Natural killer cell treated with Interleukin-12 subunit alpha and Interleukin-12 subunit beta and Interleukin-15 and Interleukin-18, amount 100 ng/mL, for 72 hours (primary cell): ENCODE results near the gene PKD1L1. TPM values are rescaled to one million over a fixed set of nuclear protein-coding genes. Genes with fewer than 3 reads are reported as not detected.

ENCODE experiments used
- ATAC-seq, 2 donors: fragments of 150-1000 bp; cut with Tn5 transposase in 1 of 2; sonication (Bioruptor Pico), chemical (Tn5 transposase) in 1 of 2; 2 replicates each; pipeline ENCODE4 v1.10.0; 2021
- DNase-seq: peaks from one replicate; pipeline ENCODE4 v3.0.0; 2022; ENCODE audit warnings: low spot score
- H3K27ac Mint-ChIP-seq, 2 donors: 1 replicate in 1 of 2; 2 replicates in 1 of 2; pipeline ENCODE4 v1.8.0; 2022; ENCODE audit warnings: mixed read lengths in 2 of 2, mild to moderate bottlenecking in 1 of 2, moderate library complexity in 1 of 2
- H3K27me3 Mint-ChIP-seq, 2 donors: 1 replicate in 1 of 2; 2 replicates in 1 of 2; pipeline ENCODE4 v1.8.0; 2022; ENCODE audit warnings: mixed read lengths in 2 of 2
- H3K36me3 Mint-ChIP-seq: one replicate; pipeline ENCODE4 v1.8.0; 2022; ENCODE audit warnings: mixed read lengths
- H3K4me1 Mint-ChIP-seq, 2 donors: 1 replicate in 1 of 2; 2 replicates in 1 of 2; pipeline ENCODE4 v1.8.0; 2022; ENCODE audit warnings: low read depth in 2 of 2, mixed read lengths in 2 of 2, mild to moderate bottlenecking in 1 of 2
- H3K4me3 Mint-ChIP-seq: one replicate; pipeline ENCODE4 v1.8.0; 2022; ENCODE audit warnings: mixed read lengths
- H3K9me3 Mint-ChIP-seq: 2 replicates; pipeline ENCODE4 v1.8.0; 2022; ENCODE audit warnings: mixed read lengths
- total RNA-seq, 2 donors: library from RNA; stranded (reverse); gene quantifications; one replicate each; pipeline ENCODE4 v1.2.3, GENCODE V29; 2022

Gene PKD1L1
- total RNA-seq, 2 donors from 2014 or later, result 0.28 to 0.31 TPM

DNA sequence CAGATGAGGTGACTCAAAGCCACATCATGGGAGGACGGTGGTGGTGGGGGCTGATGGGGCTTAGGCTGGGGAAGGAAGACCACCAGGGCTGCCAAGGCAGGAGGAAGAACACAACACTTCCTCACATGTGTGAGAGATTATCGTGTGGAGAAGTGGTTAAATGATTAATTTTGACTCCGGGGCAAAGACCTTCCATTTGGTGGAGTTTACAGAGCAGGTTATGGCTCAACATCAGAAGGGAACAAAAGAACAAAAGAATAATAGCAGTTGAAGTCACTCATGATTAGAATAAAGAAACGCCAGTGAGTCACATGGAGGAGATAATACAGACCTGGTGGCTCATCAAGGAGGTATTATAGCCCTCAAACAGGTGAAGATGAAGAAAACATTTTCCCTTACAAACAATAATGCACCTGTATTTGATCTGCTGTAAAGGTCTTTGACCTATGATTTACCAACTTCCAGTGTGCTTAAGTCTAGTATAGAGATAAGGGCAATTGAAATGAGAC lies 170.1 kb downstream of the PKD1L1 start:
- Mint-ChIP-seq H3K4me1 (no peaks in the 10 kb centered on the region), H3K27ac (no peak overlapping the region), H3K36me3 (no peaks in the 10 kb centered on the region), H3K4me3 (no peak overlapping the region), H3K27me3 (peaks cover 7 to 8% of the 10 kb centered on the region in 2 donors), H3K9me3 (no peaks in the 10 kb centered on the region)
- DNase-seq (no peak), ATAC-seq (no peak)

DNA sequence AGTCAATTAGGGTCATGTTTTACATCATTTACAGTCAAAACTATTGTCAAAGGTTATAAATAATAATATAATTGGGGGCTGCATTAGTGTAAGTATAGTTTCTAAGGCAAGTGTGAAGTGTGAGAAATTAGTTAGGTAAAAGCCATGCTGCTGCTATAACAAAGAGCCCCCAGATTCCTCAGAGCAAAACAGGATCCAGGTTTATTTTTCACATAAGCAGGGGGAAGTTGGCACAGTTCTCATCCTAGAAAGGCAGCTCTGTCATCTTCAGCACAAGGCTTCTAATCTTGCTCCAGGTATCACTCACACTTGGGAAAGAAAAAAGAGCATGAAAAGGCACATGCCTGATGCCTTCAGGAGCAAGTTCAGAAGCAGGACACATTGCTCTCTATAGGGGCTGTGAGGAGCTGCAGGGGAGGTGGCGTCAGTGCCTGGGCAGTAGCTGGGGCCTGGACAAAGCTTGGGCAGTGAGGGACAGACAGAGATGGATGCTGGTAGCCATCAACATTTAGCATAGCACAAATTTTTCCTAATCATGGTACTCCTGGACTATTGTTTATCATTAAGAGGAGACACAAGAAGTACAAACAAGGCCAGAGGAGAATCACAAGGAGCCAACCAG lies 170.6 kb downstream of the PKD1L1 start:
- peaks cover 5 to 9% of the 10 kb centered on the region in 2 donors for H3K27me3 Mint-ChIP-seq
- DNase-seq, result no peak
- no peaks in the 10 kb centered on the region for H3K4me1 Mint-ChIP-seq
- no peaks in the 10 kb centered on the region for H3K9me3 Mint-ChIP-seq
- no peak for ATAC-seq
- no peaks in the 10 kb centered on the region for H3K36me3 Mint-ChIP-seq
- H3K27ac Mint-ChIP-seq, result no peak overlapping the region
- H3K4me3 Mint-ChIP-seq, result no peak overlapping the region

DNA sequence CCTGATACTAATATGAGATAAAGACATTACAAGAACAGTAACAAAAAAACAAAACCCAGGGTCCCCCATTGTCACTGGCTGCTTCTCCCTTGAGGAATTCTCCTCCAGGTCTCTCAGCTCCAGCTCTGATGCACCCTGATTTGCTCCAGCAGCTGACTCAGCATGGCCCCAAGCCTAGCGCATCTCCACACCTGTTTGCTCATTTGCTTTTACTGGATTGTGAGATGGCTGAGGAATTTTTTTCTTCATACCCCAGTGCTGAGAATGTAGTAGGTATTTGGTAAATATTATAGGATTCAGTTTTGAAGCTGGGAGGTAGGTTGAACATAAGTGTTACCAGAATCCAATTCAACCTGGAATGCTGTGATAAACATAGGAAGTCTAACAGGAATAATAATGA lies 171.9 kb downstream of the PKD1L1 start:
- Mint-ChIP-seq H3K4me3 (no peak overlapping the region), H3K9me3 (no peaks in the 10 kb centered on the region), H3K36me3 (no peaks in the 10 kb centered on the region), H3K4me1 (no peaks in the 10 kb centered on the region), H3K27ac (no peak overlapping the region), H3K27me3 (peaks cover 0 to 8% of the 10 kb centered on the region in 2 donors)
- ATAC-seq, result no peak
- no peak for DNase-seq

DNA sequence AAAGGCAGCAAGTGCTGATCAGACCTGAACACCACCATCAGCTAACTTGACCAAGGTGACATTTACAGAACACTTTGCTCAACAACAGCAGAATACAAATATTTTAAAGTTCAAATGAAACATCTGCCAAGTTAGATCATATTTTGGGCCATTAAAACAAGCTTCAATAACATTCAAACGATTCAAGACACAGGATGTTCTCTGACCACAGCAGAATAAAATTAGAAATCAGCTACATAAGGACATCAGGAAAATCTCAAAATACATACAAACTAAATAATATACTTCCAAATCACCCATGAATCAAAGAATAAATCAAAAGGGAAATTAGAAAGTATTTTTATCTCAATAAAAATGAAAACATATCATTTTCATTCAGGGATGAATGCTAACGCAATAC lies 173.0 kb downstream of the PKD1L1 start:
- Mint-ChIP-seq H3K36me3 (no peaks in the 10 kb centered on the region), H3K4me1 (no peaks in the 10 kb centered on the region), H3K9me3 (no peaks in the 10 kb centered on the region), H3K4me3 (no peak overlapping the region), H3K27ac (no peak overlapping the region), H3K27me3 (peaks cover 0 to 8% of the 10 kb centered on the region in 2 donors)
- no peak for ATAC-seq
- DNase-seq, result no peak

DNA sequence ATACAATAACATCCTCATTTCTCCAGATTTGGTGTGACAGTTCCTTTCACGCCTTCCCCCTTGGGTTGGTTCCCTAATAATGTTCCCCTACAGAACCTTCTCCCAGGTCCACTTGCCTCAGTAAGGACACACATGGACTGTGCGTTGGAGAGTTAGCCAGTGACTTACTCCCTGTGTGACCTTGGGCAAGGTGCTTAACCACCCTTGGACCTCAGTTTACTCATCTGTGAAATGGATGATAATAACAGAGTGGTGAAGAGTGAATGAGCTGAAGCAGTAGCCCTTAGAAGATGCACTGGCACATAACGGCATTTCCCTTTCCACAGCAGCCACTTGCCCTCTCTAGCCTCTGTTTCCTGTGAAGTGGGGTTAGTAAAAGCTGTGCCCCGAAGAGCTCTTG lies 175.8 kb downstream of the PKD1L1 start:
- H3K27ac Mint-ChIP-seq, result no peak overlapping the region
- H3K9me3 Mint-ChIP-seq, result no peaks in the 10 kb centered on the region
- no peak overlapping the region for H3K4me3 Mint-ChIP-seq
- no peak for ATAC-seq
- no peaks in the 10 kb centered on the region for H3K36me3 Mint-ChIP-seq
- H3K4me1 Mint-ChIP-seq, result no peaks in the 10 kb centered on the region
- peaks cover 0 to 8% of the 10 kb centered on the region in 2 donors for H3K27me3 Mint-ChIP-seq
- DNase-seq, result no peak

DNA sequence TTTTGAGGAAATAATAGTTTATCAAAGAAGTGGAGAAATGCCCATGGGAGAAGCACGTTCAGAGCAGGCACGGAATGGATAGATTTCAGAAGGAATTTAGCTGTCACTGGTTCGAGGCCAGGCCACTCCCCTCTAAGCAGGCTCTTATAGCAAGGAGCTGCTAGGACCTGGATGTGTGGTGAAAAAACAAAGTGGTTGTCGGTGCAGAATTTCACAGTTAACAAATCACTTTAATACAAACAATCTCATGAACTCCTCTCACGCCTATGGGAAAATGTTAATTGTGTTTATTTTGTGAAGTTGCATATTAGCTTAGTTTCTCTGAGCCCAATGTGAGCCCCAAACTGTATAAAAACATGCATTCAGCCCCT lies 176.3 kb downstream of the PKD1L1 start:
- Mint-ChIP-seq H3K4me3 (no peak overlapping the region), H3K36me3 (no peaks in the 10 kb centered on the region), H3K27ac (no peak overlapping the region), H3K4me1 (no peaks in the 10 kb centered on the region), H3K9me3 (no peaks in the 10 kb centered on the region), H3K27me3 (peaks cover 0 to 8% of the 10 kb centered on the region in 2 donors)
- DNase-seq (no peak), ATAC-seq (no peak)

DNA sequence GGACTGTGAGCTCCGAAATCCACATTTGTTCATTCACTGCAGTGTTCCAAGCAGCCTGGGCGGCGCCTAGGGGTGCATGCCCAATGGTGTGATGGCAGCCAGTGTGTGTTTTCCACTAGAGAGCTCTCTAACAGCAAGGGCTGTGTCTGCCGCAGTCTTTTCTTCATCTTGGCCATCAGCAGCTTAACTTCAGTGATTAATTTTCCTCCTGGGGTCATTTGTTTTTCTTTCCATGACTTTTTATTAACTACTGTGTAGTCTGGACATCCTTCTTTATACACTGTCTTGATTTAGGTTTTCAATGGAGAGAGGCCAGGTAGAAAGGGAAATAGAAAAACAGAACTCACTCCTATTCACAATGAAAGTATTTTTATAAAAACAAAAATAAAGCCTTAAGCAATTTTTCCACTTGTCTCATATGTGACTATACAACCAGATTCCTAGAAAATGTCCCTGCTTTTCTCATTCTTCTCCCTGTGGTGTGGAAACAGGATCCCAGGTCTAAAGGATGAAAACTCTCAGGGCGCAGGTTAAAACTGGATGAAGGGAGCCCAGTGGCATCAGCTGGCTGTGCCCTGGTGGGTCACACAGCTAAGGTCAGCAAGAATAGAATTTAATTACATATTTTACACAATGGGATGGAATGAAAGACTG lies 176.8 kb downstream of the PKD1L1 start:
- Mint-ChIP-seq H3K27ac (no peak overlapping the region), H3K36me3 (no peaks in the 10 kb centered on the region), H3K4me3 (no peak overlapping the region), H3K9me3 (no peaks in the 10 kb centered on the region), H3K4me1 (no peaks in the 10 kb centered on the region), H3K27me3 (peaks cover 0 to 8% of the 10 kb centered on the region in 2 donors)
- DNase-seq (no peak), ATAC-seq (no peak)

DNA sequence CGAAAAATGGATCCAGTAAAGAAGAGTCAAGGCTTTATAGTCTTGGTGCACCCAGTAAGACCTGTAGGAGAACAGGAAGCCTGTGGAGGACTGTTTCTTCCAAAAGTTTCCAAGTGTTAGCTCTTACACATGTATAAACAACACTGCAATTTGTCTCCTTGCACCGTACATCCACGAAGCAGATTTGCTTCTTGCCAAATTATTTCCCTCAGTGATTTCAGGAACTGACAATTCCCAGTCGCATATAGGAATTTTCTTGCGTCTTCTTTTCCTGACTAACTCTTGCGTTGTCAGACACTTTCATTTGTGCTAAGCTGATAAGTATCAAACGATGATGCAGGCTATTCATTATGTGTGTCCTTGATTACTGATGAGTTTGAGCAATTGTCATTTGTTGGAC lies 182.1 kb downstream of the PKD1L1 start:
- Mint-ChIP-seq H3K27me3 (peaks cover 0 to 2% of the 10 kb centered on the region in 2 donors), H3K4me1 (no peaks in the 10 kb centered on the region), H3K36me3 (no peaks in the 10 kb centered on the region), H3K4me3 (no peak overlapping the region), H3K27ac (no peak overlapping the region), H3K9me3 (no peaks in the 10 kb centered on the region)
- ATAC-seq, result no peak
- no peak for DNase-seq

DNA sequence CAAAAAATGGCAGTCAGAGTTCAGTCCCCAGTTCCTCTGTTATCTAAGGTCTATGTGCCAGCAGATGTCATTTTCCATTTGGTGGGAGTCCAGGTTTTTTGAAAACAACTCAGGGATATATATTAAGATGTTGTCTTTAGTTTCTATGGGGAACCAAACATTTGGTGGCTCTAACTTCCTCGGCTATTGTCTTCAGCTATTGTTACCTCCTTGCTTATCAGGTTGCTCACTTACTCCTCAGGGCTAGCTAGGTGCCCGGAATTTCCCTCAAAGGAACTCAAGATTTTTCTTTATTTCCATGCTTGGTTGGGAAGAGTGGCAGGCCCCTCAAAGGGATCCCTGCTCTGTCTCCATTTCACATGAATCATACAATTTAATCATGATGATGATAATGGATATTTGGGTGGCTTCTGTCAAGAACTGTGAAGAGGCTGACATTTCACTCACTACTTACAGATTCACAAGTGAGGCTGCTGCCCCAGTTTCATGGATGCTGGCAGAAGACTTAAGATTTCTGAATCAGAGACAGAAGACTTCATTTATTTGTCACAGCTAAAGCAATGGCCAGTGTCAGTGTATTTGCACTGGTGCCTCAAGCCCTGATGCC lies 182.8 kb downstream of the PKD1L1 start:
- Mint-ChIP-seq H3K4me3 (no peak overlapping the region), H3K9me3 (no peaks in the 10 kb centered on the region), H3K36me3 (no peaks in the 10 kb centered on the region), H3K27ac (no peak overlapping the region), H3K27me3 (peaks cover 3 to 8% of the 10 kb centered on the region in 2 donors), H3K4me1 (no peaks in the 10 kb centered on the region)
- DNase-seq (no peak), ATAC-seq (no peak)

DNA sequence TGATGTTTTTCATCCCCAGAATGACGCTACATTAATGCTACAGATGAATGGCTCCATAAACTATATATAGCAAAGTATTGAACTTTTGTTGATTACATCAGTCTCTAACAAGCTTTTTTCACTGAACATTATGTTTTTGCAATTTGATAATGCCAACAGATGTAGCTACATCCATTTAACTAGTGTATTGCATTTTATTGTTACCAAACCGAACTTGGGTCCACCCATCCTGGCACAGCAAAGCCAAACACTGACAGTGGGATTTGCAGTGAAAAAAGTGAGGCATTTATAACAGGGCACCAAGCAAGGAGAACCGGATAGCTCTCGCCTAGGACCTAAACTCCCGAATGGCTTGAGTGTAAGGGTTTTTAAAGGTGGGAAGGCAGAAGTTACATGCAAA lies 183.5 kb downstream of the PKD1L1 start:
- DNase-seq, result no peak
- Mint-ChIP-seq H3K27me3 (peaks cover 3 to 8% of the 10 kb centered on the region in 2 donors), H3K9me3 (no peaks in the 10 kb centered on the region), H3K4me3 (no peak overlapping the region), H3K4me1 (no peaks in the 10 kb centered on the region), H3K36me3 (no peaks in the 10 kb centered on the region), H3K27ac (no peak overlapping the region)
- no peak for ATAC-seq

DNA sequence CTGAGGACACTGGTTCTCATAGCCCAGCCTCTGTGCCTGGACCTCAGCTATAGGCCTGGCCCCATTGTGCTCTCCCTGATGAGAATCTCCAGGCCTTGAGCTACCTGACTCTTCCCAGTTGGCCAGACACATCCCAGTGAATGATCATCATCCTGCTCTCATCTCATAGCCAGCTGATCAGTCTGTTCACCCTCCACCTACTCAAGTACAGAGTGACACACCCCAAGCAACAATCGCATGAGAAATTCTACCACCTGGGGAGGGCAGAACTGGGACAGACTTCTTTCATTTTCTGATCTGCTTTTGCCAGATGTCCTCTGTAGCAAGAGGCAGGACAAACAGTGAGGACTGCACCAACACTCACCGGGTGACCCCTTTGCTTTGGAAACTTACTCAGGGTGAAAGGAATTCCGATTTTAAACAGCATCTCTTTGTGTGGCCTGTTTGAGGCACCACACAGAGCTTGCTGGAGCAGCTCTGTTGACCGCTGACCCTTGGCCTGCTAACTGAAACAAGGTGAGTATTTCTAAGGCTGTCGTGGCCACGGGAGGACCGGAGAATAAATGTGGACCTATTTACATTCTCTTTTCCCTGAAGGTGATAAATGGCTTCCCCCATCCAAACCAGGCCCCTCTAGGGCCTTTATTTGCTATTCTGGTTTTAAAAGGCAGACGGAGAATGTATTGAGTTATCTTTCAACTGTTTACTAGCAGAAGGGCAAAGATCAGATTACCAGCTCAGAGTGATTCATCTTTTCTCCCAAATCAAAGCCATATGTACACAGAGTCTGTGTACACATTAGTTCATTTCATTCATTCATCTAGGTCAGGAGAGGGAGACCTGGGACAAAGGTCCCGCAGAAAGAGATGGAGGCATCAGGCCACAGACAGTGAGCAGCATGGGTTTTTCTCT lies 184.9 kb downstream of the PKD1L1 start:
- Mint-ChIP-seq H3K36me3 (no peaks in the 10 kb centered on the region), H3K27ac (no peak overlapping the region), H3K27me3 (peaks cover 4 to 12% of the 10 kb centered on the region in 2 donors), H3K4me1 (no peaks in the 10 kb centered on the region), H3K9me3 (no peaks in the 10 kb centered on the region), H3K4me3 (no peak overlapping the region)
- ATAC-seq, result peak in 1 of 2 donors; percentile 56
- DNase-seq, result no peak

DNA sequence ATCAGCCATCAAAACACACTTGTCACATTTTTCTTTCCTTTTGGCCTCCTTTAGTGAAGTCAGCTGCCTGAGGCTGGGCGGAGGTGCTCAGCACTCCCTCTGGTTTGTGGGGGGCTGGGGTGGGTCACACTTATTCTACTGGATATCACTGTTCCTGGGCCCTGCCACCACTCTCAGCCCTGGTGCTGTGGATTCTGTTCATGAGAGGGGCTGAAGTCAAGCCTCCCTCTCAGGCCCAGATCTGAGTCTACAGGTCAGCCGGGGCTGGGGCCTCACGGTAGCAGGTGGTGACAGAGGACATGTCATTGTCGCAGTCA lies 185.6 kb downstream of the PKD1L1 start:
- H3K36me3 Mint-ChIP-seq, result no peaks in the 10 kb centered on the region
- DNase-seq, result no peak
- no peak overlapping the region for H3K27ac Mint-ChIP-seq
- ATAC-seq, result peak in 1 of 2 donors; percentile 60
- no peak overlapping the region for H3K4me3 Mint-ChIP-seq
- H3K27me3 Mint-ChIP-seq, result peaks cover 7 to 15% of the 10 kb centered on the region in 2 donors
- no peaks in the 10 kb centered on the region for H3K4me1 Mint-ChIP-seq
- H3K9me3 Mint-ChIP-seq, result no peaks in the 10 kb centered on the region

DNA sequence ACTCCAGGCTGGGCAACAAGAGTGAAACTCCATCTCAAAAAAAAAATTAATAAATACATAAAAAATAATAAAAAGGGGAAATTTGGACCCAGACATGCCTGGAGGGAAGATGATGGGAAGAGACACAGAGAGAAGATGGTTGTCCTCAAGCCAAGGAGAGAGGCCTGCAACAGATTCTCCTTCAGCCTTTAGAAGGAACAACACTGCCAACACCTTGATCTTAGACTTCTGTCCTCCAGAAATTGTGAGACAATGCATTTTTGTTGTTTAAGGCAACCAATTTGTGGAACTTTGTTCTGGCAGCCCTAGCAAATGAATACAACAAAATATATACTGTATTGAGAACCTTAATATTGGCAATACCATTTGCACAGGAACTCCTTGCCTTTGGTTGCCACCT lies 186.1 kb downstream of the PKD1L1 start:
- no peak overlapping the region for H3K27ac Mint-ChIP-seq
- no peaks in the 10 kb centered on the region for H3K4me1 Mint-ChIP-seq
- no peaks in the 10 kb centered on the region for H3K9me3 Mint-ChIP-seq
- H3K4me3 Mint-ChIP-seq, result no peak overlapping the region
- H3K36me3 Mint-ChIP-seq, result no peaks in the 10 kb centered on the region
- ATAC-seq, result no peak
- peaks cover 7 to 15% of the 10 kb centered on the region in 2 donors for H3K27me3 Mint-ChIP-seq
- DNase-seq, result no peak
